CD4-positive, alpha-beta T cell (primary cell): ENCODE results near the gene CTNND1. TPM values are rescaled to one million over a fixed set of nuclear protein-coding genes. Genes with fewer than 3 reads are reported as not detected.

Experiments
- ATAC-seq: fragments of 200-7000 bp; cut with Tn5 transposase; one replicate; pipeline ENCODE4 v1.10.0; 2022; ENCODE audit warnings: mild to moderate bottlenecking; ENCODE audit not compliant: poor library complexity
- CTCF ChIA-PET: fragments of 350-600 bp; sonication (Branson Sonifier 250); formaldehyde crosslinking; loops from one replicate; lab custom pipeline; 2021; ENCODE audit warnings: antibody characterized with exemption, inconsistent platforms; lab: Charles Lee
- POLR2A ChIA-PET: fragments of 350-600 bp; sonication (Branson Sonifier 250); formaldehyde crosslinking; loops from one replicate; lab custom pipeline; 2021; ENCODE audit warnings: antibody characterized with exemption, inconsistent platforms; lab: Charles Lee
- DNase-seq, 14 experiments: peaks; one replicate each; pipeline ENCODE4 v3.0.0-alpha.2; 2013 to 2020; ENCODE audit warnings: mixed read lengths in 2 of 14
- H3K27ac ChIP-seq, 2 donors: one replicate each; pipeline versions ENCODE4 v1.5.1 to v1.7.0; 2013; ENCODE audit warnings: low read length in 2 of 2, low read depth in 1 of 2, mild to moderate bottlenecking in 1 of 2
- H3K27me3 ChIP-seq, 2 experiments: 1 replicate in 1 of 2; 2 replicates in 1 of 2; pipeline versions ENCODE4 v1.6.1 to v1.7.0; 2013; ENCODE audit warnings: low read length in 2 of 2, control low read depth in 1 of 2, mild to moderate bottlenecking in 1 of 2, moderate library complexity in 1 of 2; ENCODE audit not compliant: insufficient read depth in 2 of 2, control insufficient read depth in 1 of 2
- H3K36me3 ChIP-seq: one replicate; pipeline ENCODE4 v1.6.1; 2013; ENCODE audit warnings: low read length, control low read depth; ENCODE audit not compliant: insufficient read depth
- H3K4me1 ChIP-seq: one replicate; pipeline ENCODE4 v1.6.1; 2013; ENCODE audit warnings: low read length, control low read depth; ENCODE audit not compliant: insufficient read depth
- H3K4me3 ChIP-seq: one replicate; pipeline ENCODE4 v1.5.1; 2013; ENCODE audit warnings: mild to moderate bottlenecking, low read length, moderate library complexity
- H3K9me3 ChIP-seq, 2 experiments: 1 replicate in 1 of 2; 2 replicates in 1 of 2; pipeline versions ENCODE4 v1.6.1 to v1.7.0; 2013; ENCODE audit warnings: low read length in 2 of 2, mild to moderate bottlenecking in 2 of 2, control low read depth in 1 of 2, moderate library complexity in 1 of 2; ENCODE audit not compliant: control insufficient read depth in 1 of 2, insufficient read depth in 1 of 2
- H3K27ac Mint-ChIP-seq: one replicate; pipeline ENCODE4 v1.8.0; 2020; ENCODE audit warnings: mixed read lengths
- H3K27me3 Mint-ChIP-seq: one replicate; pipeline ENCODE4 v1.8.0; 2021; ENCODE audit warnings: mixed read lengths
- H3K36me3 Mint-ChIP-seq: one replicate; pipeline ENCODE4 v1.8.0; 2021; ENCODE audit warnings: low read depth, mixed read lengths
- H3K4me1 Mint-ChIP-seq: one replicate; pipeline ENCODE4 v1.8.0; 2021; ENCODE audit warnings: low read depth, mixed read lengths
- H3K4me3 Mint-ChIP-seq: one replicate; pipeline ENCODE4 v1.8.0; 2020; ENCODE audit warnings: mild to moderate bottlenecking, mixed read lengths
- H3K9me3 Mint-ChIP-seq: one replicate; pipeline ENCODE4 v1.8.0; 2020; ENCODE audit warnings: mixed read lengths
- intact Hi-C, 2 experiments: fragments of 100-400 bp; cut with DNase I in 1 of 2; cut with micrococcal nuclease in 1 of 2; formaldehyde crosslinking; loops; one replicate each; pipeline versions ENCODE4 v1.15.1 to v1.9.0; 2023 to 2025; cut with DNase I, micrococcal nuclease
- total RNA-seq, 174 experiments: library from RNA in 2 of 174; stranded (reverse) in 2 of 174; gene quantifications; one replicate each; pipeline ENCODE4 v1.2.3 and lab custom pipeline; 2021 to 2026
- TF ChIP-seq, protein P1 (sequence below): fragments of 200-600 bp; IDR thresholded peaks from one replicate; pipeline ENCODE4 v1.8.0; 2022; ENCODE audit warnings: antibody characterized with exemption, mild to moderate bottlenecking

The CTNND1 gene
- total RNA-seq, 2 experiments from 2014 or later = 12.4 to 12.5 TPM

DNA sequence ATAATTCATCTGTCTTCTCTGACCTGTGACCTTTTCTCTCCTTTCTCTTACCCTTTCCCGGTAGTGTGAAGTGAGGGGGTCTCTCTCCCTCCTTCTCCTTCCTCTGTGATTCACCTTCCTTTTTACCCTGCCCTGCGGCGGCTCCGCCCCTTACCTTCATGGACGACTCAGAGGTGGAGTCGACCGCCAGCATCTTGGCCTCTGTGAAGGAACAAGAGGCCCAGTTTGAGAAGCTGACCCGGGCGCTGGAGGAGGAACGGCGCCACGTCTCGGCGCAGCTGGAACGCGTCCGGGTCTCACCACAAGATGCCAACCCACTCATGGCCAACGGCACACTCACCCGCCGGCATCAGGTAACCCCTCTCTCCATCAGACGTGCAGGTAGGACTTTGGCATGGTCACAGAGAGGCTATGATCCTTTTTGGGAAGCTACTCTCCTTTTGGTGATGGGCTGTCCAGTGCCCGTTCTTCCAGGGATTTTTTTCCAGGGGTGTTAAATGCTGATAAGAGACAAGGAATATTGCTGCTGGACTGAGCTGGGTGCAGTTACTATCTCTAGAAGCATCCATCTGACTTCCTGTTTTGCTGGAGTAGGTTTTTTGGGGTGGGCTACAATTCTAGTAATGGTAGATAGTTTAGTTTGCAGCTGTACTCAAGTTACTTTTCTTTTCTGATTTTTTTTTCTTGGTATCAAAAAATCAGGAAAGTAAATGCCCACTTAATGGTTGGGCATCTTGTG, 29.9 kb downstream of the CTNND1 start:
- H3K27me3 Mint-ChIP-seq = no peaks in the 10 kb centered on the region
- peaks cover 31% of the 10 kb centered on the region for H3K4me1 ChIP-seq
- no peaks in the 10 kb centered on the region for H3K9me3 Mint-ChIP-seq
- no peaks in the 10 kb centered on the region for H3K27me3 ChIP-seq
- TF ChIP-seq, protein P1, sequence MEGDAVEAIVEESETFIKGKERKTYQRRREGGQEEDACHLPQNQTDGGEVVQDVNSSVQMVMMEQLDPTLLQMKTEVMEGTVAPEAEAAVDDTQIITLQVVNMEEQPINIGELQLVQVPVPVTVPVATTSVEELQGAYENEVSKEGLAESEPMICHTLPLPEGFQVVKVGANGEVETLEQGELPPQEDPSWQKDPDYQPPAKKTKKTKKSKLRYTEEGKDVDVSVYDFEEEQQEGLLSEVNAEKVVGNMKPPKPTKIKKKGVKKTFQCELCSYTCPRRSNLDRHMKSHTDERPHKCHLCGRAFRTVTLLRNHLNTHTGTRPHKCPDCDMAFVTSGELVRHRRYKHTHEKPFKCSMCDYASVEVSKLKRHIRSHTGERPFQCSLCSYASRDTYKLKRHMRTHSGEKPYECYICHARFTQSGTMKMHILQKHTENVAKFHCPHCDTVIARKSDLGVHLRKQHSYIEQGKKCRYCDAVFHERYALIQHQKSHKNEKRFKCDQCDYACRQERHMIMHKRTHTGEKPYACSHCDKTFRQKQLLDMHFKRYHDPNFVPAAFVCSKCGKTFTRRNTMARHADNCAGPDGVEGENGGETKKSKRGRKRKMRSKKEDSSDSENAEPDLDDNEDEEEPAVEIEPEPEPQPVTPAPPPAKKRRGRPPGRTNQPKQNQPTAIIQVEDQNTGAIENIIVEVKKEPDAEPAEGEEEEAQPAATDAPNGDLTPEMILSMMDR = no peak
- peak; percentile 8 for ATAC-seq
- H3K36me3 Mint-ChIP-seq = peaks cover 18% of the 10 kb centered on the region
- no peaks in the 10 kb centered on the region for H3K9me3 ChIP-seq
- ChIA-PET CTCF (interaction anchor here (1.7 kb wide), 1 partner anchor 9 kb away, joined by 8 read pairs; no protein-coding TSS in a partner anchor), POLR2A (interaction anchor here (1.0 to 1.9 kb wide), 3 partner anchors 9 to 50 kb away, joined by 3 to 13 read pairs (median 4); partner anchors contain the start of gene SELENOH)
- peak in 4 of 14 experiments; percentile 2 to 30 (median 14) for DNase-seq
- H3K27ac Mint-ChIP-seq = peak overlapping the region; percentile 95
- H3K4me1 Mint-ChIP-seq = peaks cover 34% of the 10 kb centered on the region
- H3K4me3 ChIP-seq = no peak overlapping the region
- H3K27ac ChIP-seq = peak overlapping the region; percentile 79 to 83
- peaks cover 4% of the 10 kb centered on the region for H3K36me3 ChIP-seq
- intact Hi-C loops = loop anchor here in 1 of 2 experiments (1.0 to 5.0 kb wide), 4 partner anchors 51 to 786 kb away; partner anchors contain the start of genes LPXN, MED19, SELENOH and TMX2
- peak overlapping the region; percentile 80 for H3K4me3 Mint-ChIP-seq

DNA sequence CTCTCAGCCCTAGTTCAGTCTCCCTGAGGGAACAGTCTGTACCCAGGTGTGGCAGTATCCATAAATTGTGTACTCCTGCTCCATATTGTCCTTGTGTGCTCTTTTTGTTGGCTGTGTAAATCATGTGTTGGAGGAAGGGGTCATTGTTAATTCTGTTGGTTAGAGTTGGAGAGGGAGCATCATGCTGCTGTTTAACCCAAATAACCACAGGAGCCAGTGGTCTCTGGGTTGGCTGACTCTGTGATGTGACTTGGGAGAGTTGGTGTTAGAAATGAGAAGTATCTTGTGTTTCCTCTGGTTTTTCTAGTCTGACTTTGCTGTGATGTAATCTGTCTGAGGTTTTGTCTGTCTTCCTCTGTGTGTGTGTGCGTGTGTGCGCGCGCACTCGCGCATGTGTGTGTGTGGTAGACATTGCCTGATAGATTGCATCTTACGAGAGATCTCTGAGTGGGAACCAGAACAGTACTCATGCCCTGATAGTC, 30.5 kb downstream of the CTNND1 start:
- Histone ChIP-seq H3K27me3 (no peaks in the 10 kb centered on the region), H3K27ac (peak overlapping the region; percentile 79 to 83), H3K36me3 (peaks cover 8% of the 10 kb centered on the region), H3K4me3 (peak overlapping the region; percentile 21), H3K4me1 (peaks cover 31% of the 10 kb centered on the region), H3K9me3 (no peaks in the 10 kb centered on the region)
- DNase-seq = peak; percentile 76 to 97 (median 84)
- peaks cover 21% of the 10 kb centered on the region for H3K36me3 Mint-ChIP-seq
- no peaks in the 10 kb centered on the region for H3K27me3 Mint-ChIP-seq
- peak; percentile 94 for ATAC-seq
- TF ChIP-seq, protein P1 = no peak
- intact Hi-C loops = loop anchor here in 1 of 2 experiments (1.0 to 5.0 kb wide), 4 partner anchors 51 to 785 kb away; partner anchors contain the start of genes LPXN, MED19, SELENOH and TMX2
- peak overlapping the region; percentile 95 for H3K27ac Mint-ChIP-seq
- H3K9me3 Mint-ChIP-seq = no peaks in the 10 kb centered on the region
- POLR2A ChIA-PET = interaction anchor here (1.9 kb wide), 1 partner anchor 51 kb away, joined by 13 read pairs; the partner anchor contains the start of gene SELENOH
- peaks cover 34% of the 10 kb centered on the region for H3K4me1 Mint-ChIP-seq
- CTCF ChIA-PET = interaction anchor here (1.7 kb wide), 1 partner anchor 8 kb away, joined by 8 read pairs; no protein-coding TSS in a partner anchor
- peak overlapping the region; percentile 80 for H3K4me3 Mint-ChIP-seq

DNA sequence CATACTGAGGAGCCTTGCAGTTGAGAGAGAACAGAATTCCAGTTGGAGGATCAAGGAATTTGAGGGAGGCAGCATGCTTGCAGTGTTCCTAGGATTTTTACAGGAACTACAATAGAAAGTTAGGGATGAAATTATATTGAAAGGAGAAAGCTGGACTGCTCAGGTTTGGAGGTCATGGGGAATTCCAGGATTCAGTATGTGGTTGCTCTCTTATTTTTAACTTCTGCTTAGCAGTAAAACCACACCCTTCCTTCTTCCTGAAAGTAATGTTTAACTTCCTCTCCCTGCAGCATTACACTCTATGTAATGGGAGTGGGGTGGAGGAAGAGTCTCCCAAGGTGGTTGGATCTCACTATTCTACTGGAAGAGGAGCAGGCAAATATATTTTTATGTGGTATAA, 31.3 kb downstream of the CTNND1 start:
- Histone ChIP-seq H3K4me3 (peak overlapping the region; percentile 21), H3K9me3 (no peaks in the 10 kb centered on the region)

More for the DNA sequence above, 31.3 kb downstream of the CTNND1 start:
- ATAC-seq (no peak), DNase-seq (peak in 3 of 14 experiments; percentile 49 to 71 (median 69))
- H3K36me3 ChIP-seq = peaks cover 8% of the 10 kb centered on the region
- TF ChIP-seq, protein P1 = no peak
- H3K4me1 ChIP-seq = peaks cover 31% of the 10 kb centered on the region
- H3K27me3 Mint-ChIP-seq = no peaks in the 10 kb centered on the region
- H3K4me3 Mint-ChIP-seq = peak overlapping the region; percentile 70
- intact Hi-C loops = loop anchor here in 1 of 2 experiments (1.0 to 5.0 kb wide), 4 partner anchors 52 to 784 kb away; partner anchors contain the start of genes LPXN, MED19, SELENOH and TMX2
- H3K9me3 Mint-ChIP-seq = no peaks in the 10 kb centered on the region
- peak overlapping the region; percentile 95 for H3K27ac Mint-ChIP-seq
- ChIA-PET POLR2A (interaction anchor here (1.9 kb wide), 1 partner anchor 51 kb away, joined by 13 read pairs; the partner anchor contains the start of gene SELENOH), CTCF (no interaction called here)
- H3K4me1 Mint-ChIP-seq = peaks cover 34% of the 10 kb centered on the region
- peak overlapping the region; percentile 79 to 83 for H3K27ac ChIP-seq
- no peaks in the 10 kb centered on the region for H3K27me3 ChIP-seq
- H3K36me3 Mint-ChIP-seq = peaks cover 21% of the 10 kb centered on the region
